Measurements from ENCODE around the gene EML1. TPM values are rescaled to one million over a fixed set of nuclear protein-coding genes. Genes with fewer than 3 reads are reported as not detected.
A peak's percentile ranks its signal among the peaks of the same experiment; 100 is the strongest.

EML1 gene
- total RNA-seq, 1 experiment from 2014 or later, result 16.1 TPM

DNA sequence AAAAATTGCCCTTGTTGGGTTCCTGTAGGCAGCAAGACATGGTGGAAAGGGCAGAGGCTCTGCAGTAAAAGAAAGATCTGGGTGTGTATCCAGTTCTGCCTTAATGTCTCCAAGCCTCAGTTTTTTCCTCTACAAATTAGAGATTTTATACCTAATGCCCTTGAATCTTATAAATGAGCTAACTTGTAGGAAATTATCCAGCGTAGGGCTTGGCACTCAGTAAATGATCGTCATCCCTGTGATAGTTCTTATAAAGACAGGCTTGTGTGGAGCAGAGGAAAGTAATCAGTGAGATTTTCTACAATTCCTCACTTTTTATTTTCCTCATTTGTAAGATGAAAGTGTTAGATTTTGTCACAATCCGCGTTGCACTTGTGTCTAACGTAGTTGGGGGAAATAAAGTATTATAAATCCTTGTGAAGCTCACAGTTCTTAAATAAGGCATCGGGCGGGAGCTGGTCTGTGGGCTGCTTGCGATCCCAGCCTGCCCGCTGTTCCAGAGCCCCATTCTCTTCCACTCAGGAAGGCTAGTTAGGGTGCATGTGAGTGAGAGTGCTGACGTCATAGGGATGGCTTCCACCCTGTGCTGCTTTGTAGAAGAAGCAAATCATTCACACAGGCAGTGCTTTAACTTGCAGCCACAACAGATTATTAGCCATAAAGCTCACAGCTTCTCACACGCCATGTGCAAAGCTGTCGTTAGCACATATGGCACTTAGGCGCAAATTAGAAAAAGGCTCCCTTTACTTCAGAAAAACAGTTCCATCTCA lies 87.6 kb downstream of the EML1 start:
- ATAC-seq (no peak), DNase-seq (ENCODE audit: low spot score) (no peak)
- TF ChIP-seq GRHL2 (CRISPR knock-in tag; IDR thresholded peaks at IDR 0.05; ENCODE audit: insufficient replicate concordance, severe bottlenecking) (no peak), IRF1 (CRISPR knock-in tag; IDR thresholded peaks at IDR 0.05) (no peak), ESRRA (CRISPR knock-in tag; IDR thresholded peaks at IDR 0.05; ENCODE audit: borderline replicate concordance) (no peak), ZNF416 (CRISPR knock-in tag; IDR thresholded peaks at IDR 0.05) (no peak)
- peaks cover 22% of the 10 kb centered on the region for H3K4me1 Mint-ChIP-seq
- CTCF ChIA-PET, result interaction anchor here (1.1 to 1.5 kb wide), 3 partner anchors 19 to 151 kb away, joined by 3 to 4 read pairs (median 4); no protein-coding TSS in a partner anchor
- POLR2A ChIA-PET, result no interaction called here
- H3K27me3 Mint-ChIP-seq (ENCODE audit: low read depth), result no peaks in the 10 kb centered on the region
- H3K4me3 Mint-ChIP-seq, result no peak overlapping the region
- no peak overlapping the region for H3K27ac Mint-ChIP-seq
- no peaks in the 10 kb centered on the region for H3K9me3 Mint-ChIP-seq
- no peaks in the 10 kb centered on the region for H3K36me3 Mint-ChIP-seq

- no peak for TF ChIP-seq RORB (CRISPR knock-in tag; IDR thresholded peaks at IDR 0.05)
- no peak for TF ChIP-seq GTF2I (CRISPR knock-in tag; conservative IDR thresholded peaks at IDR 0.05)
- TF ChIP-seq ZNF263 (CRISPR knock-in tag; IDR thresholded peaks at IDR 0.05; ENCODE audit: low read depth), result no peak
- no peak for TF ChIP-seq FOXK1 (CRISPR knock-in tag; IDR thresholded peaks at IDR 0.05)
- no peak for TF ChIP-seq ZNF396 (CRISPR knock-in tag; IDR thresholded peaks at IDR 0.05; ENCODE audit: borderline replicate concordance)
- TF ChIP-seq ETV6 (CRISPR knock-in tag; IDR thresholded peaks at IDR 0.05), result no peak
- TF ChIP-seq ARID4B (CRISPR knock-in tag; IDR thresholded peaks at IDR 0.05; ENCODE audit: borderline replicate concordance), result no peak
- TF ChIP-seq, protein P1, sequence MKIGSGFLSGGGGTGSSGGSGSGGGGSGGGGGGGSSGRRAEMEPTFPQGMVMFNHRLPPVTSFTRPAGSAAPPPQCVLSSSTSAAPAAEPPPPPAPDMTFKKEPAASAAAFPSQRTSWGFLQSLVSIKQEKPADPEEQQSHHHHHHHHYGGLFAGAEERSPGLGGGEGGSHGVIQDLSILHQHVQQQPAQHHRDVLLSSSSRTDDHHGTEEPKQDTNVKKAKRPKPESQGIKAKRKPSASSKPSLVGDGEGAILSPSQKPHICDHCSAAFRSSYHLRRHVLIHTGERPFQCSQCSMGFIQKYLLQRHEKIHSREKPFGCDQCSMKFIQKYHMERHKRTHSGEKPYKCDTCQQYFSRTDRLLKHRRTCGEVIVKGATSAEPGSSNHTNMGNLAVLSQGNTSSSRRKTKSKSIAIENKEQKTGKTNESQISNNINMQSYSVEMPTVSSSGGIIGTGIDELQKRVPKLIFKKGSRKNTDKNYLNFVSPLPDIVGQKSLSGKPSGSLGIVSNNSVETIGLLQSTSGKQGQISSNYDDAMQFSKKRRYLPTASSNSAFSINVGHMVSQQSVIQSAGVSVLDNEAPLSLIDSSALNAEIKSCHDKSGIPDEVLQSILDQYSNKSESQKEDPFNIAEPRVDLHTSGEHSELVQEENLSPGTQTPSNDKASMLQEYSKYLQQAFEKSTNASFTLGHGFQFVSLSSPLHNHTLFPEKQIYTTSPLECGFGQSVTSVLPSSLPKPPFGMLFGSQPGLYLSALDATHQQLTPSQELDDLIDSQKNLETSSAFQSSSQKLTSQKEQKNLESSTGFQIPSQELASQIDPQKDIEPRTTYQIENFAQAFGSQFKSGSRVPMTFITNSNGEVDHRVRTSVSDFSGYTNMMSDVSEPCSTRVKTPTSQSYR (CRISPR knock-in tag; IDR thresholded peaks at IDR 0.05), result no peak
- no peak for TF ChIP-seq SP1 (CRISPR knock-in tag; conservative IDR thresholded peaks at IDR 0.05)
- no peak for TF ChIP-seq EMX1 (CRISPR knock-in tag; IDR thresholded peaks at IDR 0.05)
- TF ChIP-seq, protein P2, sequence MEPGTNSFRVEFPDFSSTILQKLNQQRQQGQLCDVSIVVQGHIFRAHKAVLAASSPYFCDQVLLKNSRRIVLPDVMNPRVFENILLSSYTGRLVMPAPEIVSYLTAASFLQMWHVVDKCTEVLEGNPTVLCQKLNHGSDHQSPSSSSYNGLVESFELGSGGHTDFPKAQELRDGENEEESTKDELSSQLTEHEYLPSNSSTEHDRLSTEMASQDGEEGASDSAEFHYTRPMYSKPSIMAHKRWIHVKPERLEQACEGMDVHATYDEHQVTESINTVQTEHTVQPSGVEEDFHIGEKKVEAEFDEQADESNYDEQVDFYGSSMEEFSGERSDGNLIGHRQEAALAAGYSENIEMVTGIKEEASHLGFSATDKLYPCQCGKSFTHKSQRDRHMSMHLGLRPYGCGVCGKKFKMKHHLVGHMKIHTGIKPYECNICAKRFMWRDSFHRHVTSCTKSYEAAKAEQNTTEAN (CRISPR knock-in tag; IDR thresholded peaks at IDR 0.05), result no peak
- TF ChIP-seq MYBL2 (CRISPR knock-in tag; IDR thresholded peaks at IDR 0.05), result no peak
- Mint-ChIP-seq H3K36me3 (no peaks in the 10 kb centered on the region), H3K9me3 (no peaks in the 10 kb centered on the region), H3K4me1 (peaks cover 24% of the 10 kb centered on the region), H3K4me3 (no peak overlapping the region), H3K27me3 (ENCODE audit: low read depth) (no peaks in the 10 kb centered on the region; the same call in 1 of the 2 replicates), H3K27ac (no peak overlapping the region)
- ATAC-seq, result peak; percentile 28; the same call in 1 of the 2 replicates
- no peak for DNase-seq (ENCODE audit: low spot score)
- ChIA-PET POLR2A (interaction anchor here (0.6 kb wide), 1 partner anchor 148 kb away, joined by 7 read pairs; no protein-coding TSS in a partner anchor), CTCF (interaction anchor here (0.8 to 1.3 kb wide), 4 partner anchors 10 to 153 kb away, joined by 3 to 12 read pairs (median 4); no protein-coding TSS in a partner anchor)
Observed at GRCh38 chr14:99883866-99884650, 90.8 kb downstream of the EML1 start.

Data from WTC11 (cell line).